Astrocyte (in vitro differentiated cells and primary cell): Measurements from ENCODE around the gene ATP2B3. TPM values are rescaled to one million over a fixed set of nuclear protein-coding genes. Genes with fewer than 3 reads are reported as not detected.

ENCODE experiments used
- DNase-seq: peaks from one replicate; pipeline ENCODE4 v3.0.0-alpha.2; 2010; ENCODE audit warnings: low read depth
- FAIRE-seq: peaks from 2 replicates; lab custom pipeline; 2011; peaks lifted over from hg19 to GRCh38; lab: Jason Lieb, UNC
- H2AFZ ChIP-seq: 2 replicates; pipeline ENCODE4 v1.6.0; 2012; ENCODE audit warnings: low read depth, low read length, inconsistent platforms
- H3K27ac ChIP-seq: 2 replicates; pipeline ENCODE4 v1.5.1; 2011; ENCODE audit warnings: low read depth, low read length, inconsistent platforms
- H3K27me3 ChIP-seq: 2 replicates; pipeline ENCODE4 v1.6.0; 2011; ENCODE audit warnings: low read length, inconsistent platforms; ENCODE audit not compliant: insufficient read depth
- H3K36me3 ChIP-seq: 2 replicates; pipeline ENCODE4 v1.5.1; 2011; ENCODE audit warnings: low read length, inconsistent platforms; ENCODE audit not compliant: insufficient read depth
- H3K4me1 ChIP-seq: 2 replicates; pipeline ENCODE4 v1.5.1; 2011; ENCODE audit warnings: low read length, inconsistent platforms; ENCODE audit not compliant: insufficient read depth
- H3K4me2 ChIP-seq: 2 replicates; pipeline ENCODE4 v1.6.0; 2012; ENCODE audit warnings: low read length, inconsistent platforms
- H3K4me3 ChIP-seq: 2 replicates; pipeline ENCODE4 v1.5.1; 2011; ENCODE audit warnings: low read depth, mild to moderate bottlenecking, low read length, inconsistent platforms; ENCODE audit not compliant: insufficient read depth
- H3K79me2 ChIP-seq: 2 replicates; pipeline ENCODE4 v1.6.0; 2012; ENCODE audit warnings: mild to moderate bottlenecking, low read length, inconsistent platforms; ENCODE audit not compliant: insufficient read depth
- H3K9ac ChIP-seq: 2 replicates; pipeline ENCODE4 v1.6.0; 2012; ENCODE audit warnings: mild to moderate bottlenecking, low read length, inconsistent platforms
- H3K9me3 ChIP-seq: 2 replicates; pipeline ENCODE4 v1.5.1; 2012; ENCODE audit warnings: low read depth, mild to moderate bottlenecking, low read length, inconsistent platforms; ENCODE audit not compliant: insufficient read depth
- H4K20me1 ChIP-seq: 2 replicates; pipeline ENCODE4 v1.6.0; 2012; ENCODE audit warnings: low read length, inconsistent platforms; ENCODE audit not compliant: insufficient read depth
- H3K27ac Mint-ChIP-seq: one replicate; pipeline ENCODE4 v1.8.0; 2021; ENCODE audit warnings: mild to moderate bottlenecking, mixed read lengths; ENCODE audit not compliant: unreplicated experiment
- H3K27me3 Mint-ChIP-seq: one replicate; pipeline ENCODE4 v1.8.0; 2021; ENCODE audit warnings: low read depth, mixed read lengths; ENCODE audit not compliant: unreplicated experiment
- H3K36me3 Mint-ChIP-seq: one replicate; pipeline ENCODE4 v1.8.0; 2021; ENCODE audit warnings: low read depth, mixed read lengths; ENCODE audit not compliant: unreplicated experiment
- H3K4me1 Mint-ChIP-seq: one replicate; pipeline ENCODE4 v1.8.0; 2021; ENCODE audit warnings: low read depth, mixed read lengths; ENCODE audit not compliant: unreplicated experiment
- H3K4me3 Mint-ChIP-seq: one replicate; pipeline ENCODE4 v1.8.0; 2021; ENCODE audit warnings: mild to moderate bottlenecking, moderate library complexity, mixed read lengths; ENCODE audit not compliant: unreplicated experiment
- H3K9me3 Mint-ChIP-seq: one replicate; pipeline ENCODE4 v1.8.0; 2021; ENCODE audit warnings: mild to moderate bottlenecking, mixed read lengths; ENCODE audit not compliant: unreplicated experiment
- EZH2 ChIP-seq: IDR thresholded peaks from 2 replicates; pipeline ENCODE4 v1.6.1; 2012; ENCODE audit warnings: mild to moderate bottlenecking, low read length, inconsistent platforms; ENCODE audit not compliant: insufficient read depth
- total RNA-seq: library from RNA; stranded (reverse); gene quantifications from 2 replicates; pipeline ENCODE4 v1.2.1, GENCODE V29; 2021
- TF ChIP-seq, protein P1 (sequence below): IDR thresholded peaks from 2 replicates; pipeline ENCODE4 v1.5.1; 2011; ENCODE audit warnings: low read depth, mild to moderate bottlenecking, inconsistent platforms, low read length, moderate library complexity; ENCODE audit not compliant: insufficient read depth

The ATP2B3 gene
- total RNA-seq, 1 donor from 2014 or later: 0.52 TPM

DNA sequence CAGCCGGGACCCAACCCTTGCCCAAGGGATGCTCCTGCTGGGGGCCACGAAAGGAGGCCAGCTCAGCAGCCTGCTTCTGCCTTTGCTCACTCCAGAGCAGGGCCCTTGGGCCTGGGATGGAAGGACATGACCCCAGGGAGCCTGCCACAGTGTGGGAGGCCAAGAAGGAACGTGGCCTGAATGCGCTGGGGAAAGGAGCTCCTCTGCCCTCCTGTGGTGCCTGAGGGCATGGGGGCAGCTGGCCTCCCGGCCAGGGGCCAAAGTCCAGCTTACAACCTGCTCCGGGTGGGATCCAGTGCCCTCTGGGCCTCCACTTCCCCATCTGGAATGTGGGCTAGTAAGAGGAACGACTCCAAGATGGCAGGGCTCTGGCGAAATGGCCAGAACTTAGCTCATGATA is 2.0 kb upstream of the ATP2B3 start:
- no peak for FAIRE-seq

DNA sequence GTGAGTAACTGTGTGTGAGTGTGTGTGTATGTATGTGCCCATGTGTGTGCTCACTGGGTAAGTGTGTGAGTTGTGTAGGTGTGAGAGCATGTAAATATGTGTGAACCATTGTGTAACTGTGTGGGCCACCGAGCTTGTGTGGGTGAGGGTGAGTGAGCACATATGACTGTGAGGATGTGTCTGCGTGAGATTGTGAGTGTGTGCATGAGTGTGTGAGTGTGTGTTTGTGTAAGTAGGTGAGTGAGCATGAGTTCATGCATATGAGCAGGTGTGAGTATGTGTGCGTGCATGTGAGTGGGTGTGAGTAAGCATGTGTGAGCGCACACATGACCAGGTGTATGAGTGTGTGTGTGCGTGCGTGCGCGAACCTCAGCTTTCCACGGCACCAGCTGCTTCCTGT is 1.4 kb upstream of the ATP2B3 start:
- no peaks in the 10 kb centered on the region for H3K79me2 ChIP-seq
- H3K27ac Mint-ChIP-seq: no peak overlapping the region
- H3K36me3 ChIP-seq: no peaks in the 10 kb centered on the region
- peaks cover 5% of the 10 kb centered on the region for H3K4me1 Mint-ChIP-seq
- FAIRE-seq (no peak), DNase-seq (no peak)
- H3K9me3 ChIP-seq: no peaks in the 10 kb centered on the region
- H3K36me3 Mint-ChIP-seq: no peaks in the 10 kb centered on the region
- H2AFZ ChIP-seq: no peak overlapping the region
- H3K9ac ChIP-seq: no peak overlapping the region
- H3K4me1 ChIP-seq: peaks cover 11% of the 10 kb centered on the region
- no peak overlapping the region for H3K4me3 ChIP-seq
- H4K20me1 ChIP-seq: peaks cover 16% of the 10 kb centered on the region
- H3K4me2 ChIP-seq: no peak overlapping the region
- no peak overlapping the region for H3K4me3 Mint-ChIP-seq
- H3K27ac ChIP-seq: no peak overlapping the region
- TF ChIP-seq, protein P1, sequence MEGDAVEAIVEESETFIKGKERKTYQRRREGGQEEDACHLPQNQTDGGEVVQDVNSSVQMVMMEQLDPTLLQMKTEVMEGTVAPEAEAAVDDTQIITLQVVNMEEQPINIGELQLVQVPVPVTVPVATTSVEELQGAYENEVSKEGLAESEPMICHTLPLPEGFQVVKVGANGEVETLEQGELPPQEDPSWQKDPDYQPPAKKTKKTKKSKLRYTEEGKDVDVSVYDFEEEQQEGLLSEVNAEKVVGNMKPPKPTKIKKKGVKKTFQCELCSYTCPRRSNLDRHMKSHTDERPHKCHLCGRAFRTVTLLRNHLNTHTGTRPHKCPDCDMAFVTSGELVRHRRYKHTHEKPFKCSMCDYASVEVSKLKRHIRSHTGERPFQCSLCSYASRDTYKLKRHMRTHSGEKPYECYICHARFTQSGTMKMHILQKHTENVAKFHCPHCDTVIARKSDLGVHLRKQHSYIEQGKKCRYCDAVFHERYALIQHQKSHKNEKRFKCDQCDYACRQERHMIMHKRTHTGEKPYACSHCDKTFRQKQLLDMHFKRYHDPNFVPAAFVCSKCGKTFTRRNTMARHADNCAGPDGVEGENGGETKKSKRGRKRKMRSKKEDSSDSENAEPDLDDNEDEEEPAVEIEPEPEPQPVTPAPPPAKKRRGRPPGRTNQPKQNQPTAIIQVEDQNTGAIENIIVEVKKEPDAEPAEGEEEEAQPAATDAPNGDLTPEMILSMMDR: no peak
- no peak for TF ChIP-seq EZH2
- peaks cover 14% of the 10 kb centered on the region for H3K27me3 ChIP-seq
- H3K9me3 Mint-ChIP-seq: no peaks in the 10 kb centered on the region
- H3K27me3 Mint-ChIP-seq: peaks cover 11% of the 10 kb centered on the region

More for the DNA sequence above, 2.0 kb upstream of the ATP2B3 start:
- Histone ChIP-seq H3K4me2 (no peak overlapping the region), H4K20me1 (peaks cover 16% of the 10 kb centered on the region), H3K9me3 (no peaks in the 10 kb centered on the region), H3K9ac (no peak overlapping the region), H2AFZ (no peak overlapping the region), H3K4me1 (peaks cover 5% of the 10 kb centered on the region), H3K27ac (no peak overlapping the region), H3K36me3 (no peaks in the 10 kb centered on the region), H3K4me3 (no peak overlapping the region), H3K79me2 (no peaks in the 10 kb centered on the region), H3K27me3 (peaks cover 14% of the 10 kb centered on the region)
- Mint-ChIP-seq H3K9me3 (no peaks in the 10 kb centered on the region), H3K27me3 (peaks cover 11% of the 10 kb centered on the region), H3K4me3 (no peak overlapping the region), H3K36me3 (no peaks in the 10 kb centered on the region), H3K27ac (no peak overlapping the region), H3K4me1 (peaks cover 5% of the 10 kb centered on the region)
- DNase-seq: no peak
- TF ChIP-seq EZH2: no peak
- TF ChIP-seq, protein P1: no peak

DNA sequence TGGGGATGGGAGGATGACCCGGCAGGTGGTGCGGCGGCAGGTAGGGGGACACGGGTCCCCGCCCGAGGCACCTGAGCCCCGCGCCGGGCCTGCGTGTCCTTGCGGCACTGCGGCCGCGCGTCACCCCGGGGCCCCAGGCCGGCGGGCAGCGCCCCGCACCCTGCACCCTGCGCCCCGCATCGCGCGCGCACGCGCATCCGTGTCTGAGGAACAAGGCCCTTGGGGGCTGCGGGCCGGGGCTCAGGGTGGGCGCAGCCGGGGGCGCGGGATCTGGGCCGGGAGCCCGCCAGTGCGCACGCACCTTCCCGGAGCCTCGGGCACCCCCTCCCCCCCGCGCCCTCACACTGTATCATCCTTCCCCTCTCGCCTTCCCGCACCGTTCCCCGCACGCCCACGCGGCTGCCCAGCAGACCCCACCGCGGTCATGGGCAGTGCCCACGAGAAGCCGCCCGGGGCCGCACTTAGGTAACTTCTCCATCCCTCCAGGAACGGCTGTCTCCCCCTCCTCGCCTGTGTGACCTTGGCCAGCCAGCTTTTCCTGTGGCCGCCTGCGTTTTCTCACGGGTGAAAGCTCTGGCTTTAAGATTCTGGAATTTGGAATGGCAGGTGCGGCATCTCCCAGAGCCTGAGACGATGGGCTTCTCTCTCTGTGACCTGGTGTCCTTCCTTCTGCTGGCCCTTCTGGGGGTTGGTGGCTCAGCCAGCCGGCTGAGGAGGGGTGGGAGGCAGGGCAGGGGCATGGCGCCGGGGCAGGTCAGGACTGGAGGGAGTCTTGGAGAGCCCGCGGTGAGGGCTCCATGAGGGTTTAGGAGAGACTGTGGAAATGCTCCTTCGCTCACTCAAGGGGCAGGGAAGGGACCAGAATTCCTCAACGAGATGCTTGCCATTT is 748 bp downstream of the ATP2B3 start:
- H3K9me3 Mint-ChIP-seq: no peaks in the 10 kb centered on the region
- H3K4me1 Mint-ChIP-seq: peaks cover 5% of the 10 kb centered on the region

More for the DNA sequence above, 748 bp downstream of the ATP2B3 start:
- FAIRE-seq: no peak
- no peak for DNase-seq
- H3K36me3 Mint-ChIP-seq: no peaks in the 10 kb centered on the region
- Histone ChIP-seq H3K36me3 (no peaks in the 10 kb centered on the region), H3K4me3 (no peak overlapping the region), H3K4me1 (peaks cover 14% of the 10 kb centered on the region), H3K9me3 (no peaks in the 10 kb centered on the region), H2AFZ (no peak overlapping the region), H3K9ac (no peak overlapping the region), H3K27ac (no peak overlapping the region), H3K79me2 (no peaks in the 10 kb centered on the region), H3K27me3 (peaks cover 14% of the 10 kb centered on the region), H3K4me2 (no peak overlapping the region), H4K20me1 (peaks cover 9% of the 10 kb centered on the region)
- H3K27ac Mint-ChIP-seq: no peak overlapping the region
- peaks cover 14% of the 10 kb centered on the region for H3K27me3 Mint-ChIP-seq
- peak overlapping the region; percentile 67 for H3K4me3 Mint-ChIP-seq
- TF ChIP-seq EZH2: peak; percentile 61
- TF ChIP-seq, protein P1: no peak
